Stomach (tissue), 4 donors: ENCODE results near the gene METAP1.

Source experiments
- EP300 ChIP-seq: sonication (generic); formaldehyde crosslinking; IDR thresholded peaks from one replicate; pipeline ENCODE4 v1.6.1; 2017; ENCODE audit warnings: antibody characterized with exemption
- POLR2A ChIP-seq, 4 donors: fragments of 450-650 bp; IDR thresholded peaks; one replicate each; pipeline ENCODE4 v1.6.1; 2016; ENCODE audit warnings: antibody characterized with exemption in 4 of 4, control low read depth in 2 of 4, mild to moderate bottlenecking in 1 of 4, moderate library complexity in 1 of 4
- POLR2AphosphoS5 ChIP-seq, 3 donors: sonication (generic); formaldehyde crosslinking; IDR thresholded peaks; one replicate each; pipeline ENCODE4 v1.6.1; 2016; ENCODE audit warnings: antibody characterized with exemption in 3 of 3
- TF ChIP-seq, protein P1 (sequence below), 7 experiments: fragments of 450-650 bp in 4 of 7; fragments of 200-600 bp in 3 of 7; sonication (generic) in 3 of 7; IDR thresholded peaks; one replicate each; pipeline ENCODE4 v1.5.1; 2016 to 2019; ENCODE audit warnings: antibody characterized with exemption in 7 of 7, control low read depth in 2 of 7, mild to moderate bottlenecking in 1 of 7

DNA sequence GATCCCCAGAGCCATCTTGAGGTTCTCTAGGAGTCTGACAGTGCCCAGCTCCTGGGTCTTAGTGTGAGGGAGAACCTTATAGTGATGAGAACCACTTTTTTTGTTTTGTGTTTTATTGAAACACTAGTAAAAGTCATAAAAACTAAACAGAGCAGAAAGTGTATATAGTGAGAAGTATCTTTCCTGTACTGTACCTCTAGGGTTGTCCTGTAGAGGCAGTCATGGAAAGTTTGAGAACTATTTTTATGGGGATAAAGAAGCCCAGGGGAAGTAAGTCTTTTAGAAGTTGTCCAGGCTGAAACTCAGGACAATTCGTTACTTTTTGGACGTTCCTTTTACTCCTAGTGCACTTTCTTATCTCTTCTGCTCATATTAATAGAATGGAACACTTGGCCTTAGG is 52.2 kb downstream of the METAP1 start:
- TF ChIP-seq POLR2A (IDR thresholded peaks at IDR 0.05) (no peak), POLR2AphosphoS5 (IDR thresholded peaks at IDR 0.05) (no peak), EP300 (no peak)
- TF ChIP-seq, protein P1, sequence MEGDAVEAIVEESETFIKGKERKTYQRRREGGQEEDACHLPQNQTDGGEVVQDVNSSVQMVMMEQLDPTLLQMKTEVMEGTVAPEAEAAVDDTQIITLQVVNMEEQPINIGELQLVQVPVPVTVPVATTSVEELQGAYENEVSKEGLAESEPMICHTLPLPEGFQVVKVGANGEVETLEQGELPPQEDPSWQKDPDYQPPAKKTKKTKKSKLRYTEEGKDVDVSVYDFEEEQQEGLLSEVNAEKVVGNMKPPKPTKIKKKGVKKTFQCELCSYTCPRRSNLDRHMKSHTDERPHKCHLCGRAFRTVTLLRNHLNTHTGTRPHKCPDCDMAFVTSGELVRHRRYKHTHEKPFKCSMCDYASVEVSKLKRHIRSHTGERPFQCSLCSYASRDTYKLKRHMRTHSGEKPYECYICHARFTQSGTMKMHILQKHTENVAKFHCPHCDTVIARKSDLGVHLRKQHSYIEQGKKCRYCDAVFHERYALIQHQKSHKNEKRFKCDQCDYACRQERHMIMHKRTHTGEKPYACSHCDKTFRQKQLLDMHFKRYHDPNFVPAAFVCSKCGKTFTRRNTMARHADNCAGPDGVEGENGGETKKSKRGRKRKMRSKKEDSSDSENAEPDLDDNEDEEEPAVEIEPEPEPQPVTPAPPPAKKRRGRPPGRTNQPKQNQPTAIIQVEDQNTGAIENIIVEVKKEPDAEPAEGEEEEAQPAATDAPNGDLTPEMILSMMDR (IDR thresholded peaks at IDR 0.05): no peak
